ENCODE data around the gene TSPAN9. TPM values are rescaled to one million over a fixed set of nuclear protein-coding genes. Genes with fewer than 3 reads are reported as not detected.

The TSPAN9 gene
- total RNA-seq, 8 experiments from 2014 or later, result 7.9 to 35.6 (median 13.5) TPM

GRCh38 chr12:3145033-3145432 is 67.9 kb downstream of the TSPAN9 start:
- no peak overlapping the region for H3K4me3 ChIP-seq
- 64 to 97% (median 90%) methylated on average over 2 to 12 of the region's 13 CpGs; no CpG with 5 or more reads in 1 of the 10 experiments for WGBS, 10 experiments
- no peak overlapping the region for H3K27ac ChIP-seq
- in situ Hi-C loops (cut with MboI; ENCODE audit: low pct_unique_long_range_greater_than_20kb in 2 of 9, low sequenced_read_pairs in 9 of 9, unreplicated experiment in 9 of 9), result loop anchor here in 2 of 9 experiments (25.0 kb wide), 2 partner anchors 117 to 667 kb away; no protein-coding TSS in a partner anchor
- peak in 3 of 8 experiments; percentile 48 to 60 (median 59) for ATAC-seq (replicated peaks in 6 of 8)
- H3K4me1 ChIP-seq (replicated peaks in 1 of 2), result peaks cover 13% of the 10 kb centered on the region in 2 donors

- Histone ChIP-seq H3K4me3 (no peak overlapping the region), H3K27ac (no peak overlapping the region), H3K4me1 (replicated peaks in 1 of 2) (peaks cover 18 to 20% of the 10 kb centered on the region in 2 donors)
- ATAC-seq (replicated peaks in 6 of 8), result no peak
- in situ Hi-C loops (cut with MboI; ENCODE audit: low pct_unique_long_range_greater_than_20kb in 2 of 9, low sequenced_read_pairs in 9 of 9, unreplicated experiment in 9 of 9), result loop anchor here in 2 of 9 experiments (25.0 kb wide), 2 partner anchors 117 to 667 kb away; no protein-coding TSS in a partner anchor
- WGBS, 10 experiments, result 80 to 100% (median 88%) methylated on average over 2 to 10 of the region's 22 CpGs; no CpG with 5 or more reads in 2 of the 10 experiments
Measured at GRCh38 chr12:3145546-3146310, 68.5 kb downstream of the TSPAN9 start.

GRCh38 chr12:3147260-3147659 is 70.1 kb downstream of the TSPAN9 start:
- ATAC-seq (replicated peaks in 6 of 8), result no peak
- 80 to 100% (median 86%) methylated on average over 1 to 5 of the region's 15 CpGs; no CpG with 5 or more reads in 4 of the 10 experiments for WGBS, 10 experiments
- Histone ChIP-seq H3K4me1 (replicated peaks in 1 of 2) (peaks cover 30 to 33% of the 10 kb centered on the region in 2 donors), H3K4me3 (no peak overlapping the region), H3K27ac (no peak overlapping the region)
- in situ Hi-C loops (cut with MboI; ENCODE audit: low pct_unique_long_range_greater_than_20kb in 2 of 9, low sequenced_read_pairs in 9 of 9, unreplicated experiment in 9 of 9), result loop anchor here in 2 of 9 experiments (25.0 kb wide), 2 partner anchors 115 to 665 kb away; no protein-coding TSS in a partner anchor

GRCh38 chr12:3148366-3149000 is 71.3 kb downstream of the TSPAN9 start:
- ATAC-seq (replicated peaks in 6 of 8), result peak in 5 of 8 experiments; percentile 26 to 62 (median 47)
- H3K4me1 ChIP-seq (replicated peaks in 1 of 2), result peaks cover 30 to 31% of the 10 kb centered on the region in 2 donors
- H3K4me3 ChIP-seq, result no peak overlapping the region
- 80 to 90% methylated on average over 4 to 7 of the region's 16 CpGs; no CpG with 5 or more reads in 8 of the 10 experiments for WGBS, 10 experiments
- in situ Hi-C loops (cut with MboI; ENCODE audit: low pct_unique_long_range_greater_than_20kb in 2 of 9, low sequenced_read_pairs in 9 of 9, unreplicated experiment in 9 of 9), result loop anchor here in 2 of 9 experiments (25.0 kb wide), 2 partner anchors 114 to 664 kb away; no protein-coding TSS in a partner anchor
- H3K27ac ChIP-seq, result no peak overlapping the region

GRCh38 chr12:3149515-3150307 is 72.5 kb downstream of the TSPAN9 start:
- Histone ChIP-seq H3K4me3 (no peak overlapping the region), H3K4me1 (replicated peaks in 1 of 2) (peaks cover 28 to 31% of the 10 kb centered on the region in 2 donors), H3K27ac (no peak overlapping the region)
- in situ Hi-C loops (cut with MboI; ENCODE audit: low pct_unique_long_range_greater_than_20kb in 2 of 9, low sequenced_read_pairs in 9 of 9, unreplicated experiment in 9 of 9), result loop anchor here in 2 of 9 experiments (25.0 kb wide), 2 partner anchors 113 to 663 kb away; no protein-coding TSS in a partner anchor
- peak in 3 of 8 experiments; percentile 88 to 89 (median 89) for ATAC-seq (replicated peaks in 6 of 8)
- 0 to 100% (median 59%) methylated on average over 1 to 8 of the region's 10 CpGs; no CpG with 5 or more reads in 2 of the 10 experiments for WGBS, 10 experiments

- in situ Hi-C loops (cut with MboI; ENCODE audit: low pct_unique_long_range_greater_than_20kb in 2 of 9, low sequenced_read_pairs in 9 of 9, unreplicated experiment in 9 of 9), result no loop called here
- 6 to 92% (median 67%) methylated on average over 1 to 4 of the region's 5 CpGs; no CpG with 5 or more reads in 3 of the 10 experiments for WGBS, 10 experiments
Measured at GRCh38 chr12:3150308-3150670, 73.1 kb downstream of the TSPAN9 start.

GRCh38 chr12:3150931-3151835 is 74.0 kb downstream of the TSPAN9 start:
- H3K4me3 ChIP-seq, result no peak overlapping the region
- 0 to 60% (median 30%) methylated on average over 1 to 4 of the region's 19 CpGs; no CpG with 5 or more reads in 1 of the 10 experiments for WGBS, 10 experiments
- H3K4me1 ChIP-seq (replicated peaks in 1 of 2), result peaks cover 33 to 38% of the 10 kb centered on the region in 2 donors
- H3K27ac ChIP-seq, result no peak overlapping the region
- in situ Hi-C loops (cut with MboI; ENCODE audit: low pct_unique_long_range_greater_than_20kb in 2 of 9, low sequenced_read_pairs in 9 of 9, unreplicated experiment in 9 of 9), result no loop called here
- peak; percentile 8 to 70 (median 54) for ATAC-seq (replicated peaks in 6 of 8)

More at GRCh38 chr12:3150308-3150670, 73.1 kb downstream of the TSPAN9 start:
- Histone ChIP-seq H3K4me3 (no peak overlapping the region), H3K27ac (no peak overlapping the region), H3K4me1 (replicated peaks in 1 of 2) (peaks cover 25 to 31% of the 10 kb centered on the region in 2 donors)
- ATAC-seq (replicated peaks in 6 of 8), result peak in 1 of 8 experiments; percentile 4

- WGBS, 10 experiments, result 40 to 100% (median 83%) methylated on average over 1 to 3 of the region's 5 CpGs; no CpG with 5 or more reads in 5 of the 10 experiments
- in situ Hi-C loops (cut with MboI; ENCODE audit: low pct_unique_long_range_greater_than_20kb in 2 of 9, low sequenced_read_pairs in 9 of 9, unreplicated experiment in 9 of 9), result no loop called here
Measured at GRCh38 chr12:3152011-3152511, 74.9 kb downstream of the TSPAN9 start.

GRCh38 chr12:3152892-3153291 is 75.7 kb downstream of the TSPAN9 start:
- in situ Hi-C loops (cut with MboI; ENCODE audit: low pct_unique_long_range_greater_than_20kb in 2 of 9, low sequenced_read_pairs in 9 of 9, unreplicated experiment in 9 of 9), result no loop called here
- H3K27ac ChIP-seq, result no peak overlapping the region
- 67 to 100% (median 92%) methylated on average over 1 to 8 of the region's 11 CpGs; no CpG with 5 or more reads in 1 of the 10 experiments for WGBS, 10 experiments

More at GRCh38 chr12:3152011-3152511, 74.9 kb downstream of the TSPAN9 start:
- Histone ChIP-seq H3K4me1 (replicated peaks in 1 of 2) (peaks cover 34 to 38% of the 10 kb centered on the region in 2 donors), H3K27ac (no peak overlapping the region), H3K4me3 (no peak overlapping the region)
- ATAC-seq (replicated peaks in 6 of 8), result peak in 1 of 8 experiments; percentile 34

GRCh38 chr12:3154006-3154405 is 76.8 kb downstream of the TSPAN9 start:
- 87 to 100% (median 100%) methylated on average over 1 to 3 of the region's 5 CpGs; no CpG with 5 or more reads in 2 of the 10 experiments for WGBS, 10 experiments
- peaks cover 28 to 30% of the 10 kb centered on the region in 2 donors for H3K4me1 ChIP-seq (replicated peaks in 1 of 2)
- no peak overlapping the region for H3K4me3 ChIP-seq
- no peak for ATAC-seq (replicated peaks in 6 of 8)
- in situ Hi-C loops (cut with MboI; ENCODE audit: low pct_unique_long_range_greater_than_20kb in 2 of 9, low sequenced_read_pairs in 9 of 9, unreplicated experiment in 9 of 9), result no loop called here
- no peak overlapping the region for H3K27ac ChIP-seq

More at GRCh38 chr12:3152892-3153291, 75.7 kb downstream of the TSPAN9 start:
- H3K4me3 ChIP-seq, result no peak overlapping the region
- no peak for ATAC-seq (replicated peaks in 6 of 8)
- peaks cover 34 to 38% of the 10 kb centered on the region in 2 donors for H3K4me1 ChIP-seq (replicated peaks in 1 of 2)

- peak in 5 of 8 experiments; percentile 10 to 54 (median 51) for ATAC-seq (replicated peaks in 6 of 8)
- 10 to 96% (median 34%) methylated on average over 1 to 13 of the region's 15 CpGs; no CpG with 5 or more reads in 2 of the 10 experiments for WGBS, 10 experiments
- Histone ChIP-seq H3K4me3 (no peak overlapping the region), H3K27ac (peak overlapping the region in 1 of 2 donors; percentile 3), H3K4me1 (replicated peaks in 1 of 2) (peaks cover 22% of the 10 kb centered on the region in 2 donors)
- in situ Hi-C loops (cut with MboI; ENCODE audit: low pct_unique_long_range_greater_than_20kb in 2 of 9, low sequenced_read_pairs in 9 of 9, unreplicated experiment in 9 of 9), result no loop called here
Measured at GRCh38 chr12:3155702-3156370, 78.7 kb downstream of the TSPAN9 start.

All from motor neuron (in vitro differentiated cells).